ENCODE data around the gene PROS1. TPM values are rescaled to one million over a fixed set of nuclear protein-coding genes. Genes with fewer than 3 reads are reported as not detected.
A peak's percentile ranks its signal among the peaks of the same experiment; 100 is the strongest.
"Not testable (repeated sequence)": the region's sequence is repeated elsewhere in the genome, so short reads cannot be mapped to it uniquely, and the experiment has no call there.

The PROS1 gene
- total RNA-seq, 2 donors from 2014 or later, result not detected

DNA sequence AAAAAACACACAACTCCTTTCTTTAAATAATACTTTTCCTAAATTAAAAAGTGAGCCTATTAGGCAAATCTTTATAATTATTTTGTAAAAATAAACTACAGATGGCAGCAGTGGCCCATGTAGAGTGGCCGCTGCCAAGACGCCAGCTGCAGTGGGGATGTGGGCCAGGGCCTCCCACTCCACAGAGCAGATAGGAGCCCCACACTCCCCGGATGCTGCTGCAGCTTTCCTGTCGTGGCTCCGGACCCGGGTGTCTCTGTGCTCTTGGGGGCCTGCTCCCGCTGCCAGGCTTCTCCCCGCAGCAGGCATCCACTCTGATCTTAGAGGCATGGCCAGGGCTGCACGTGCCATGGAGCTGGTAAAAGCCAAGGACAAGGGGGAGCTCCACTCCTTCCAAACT lies 67.5 kb downstream of the PROS1 start:
- Mint-ChIP-seq H3K27ac (no peak overlapping the region), H3K27me3 (no peaks in the 10 kb centered on the region), H3K9me3 (peaks cover 4% of the 10 kb centered on the region), H3K4me3 (no peak overlapping the region), H3K4me1 (ENCODE audit: low read depth in 2 of 2) (no peaks in the 10 kb centered on the region), H3K36me3 (no peaks in the 10 kb centered on the region)
- DNase-seq (ENCODE audit: low spot score), result no peak
- ATAC-seq, result peak in 1 of 2 donors; percentile 24

DNA sequence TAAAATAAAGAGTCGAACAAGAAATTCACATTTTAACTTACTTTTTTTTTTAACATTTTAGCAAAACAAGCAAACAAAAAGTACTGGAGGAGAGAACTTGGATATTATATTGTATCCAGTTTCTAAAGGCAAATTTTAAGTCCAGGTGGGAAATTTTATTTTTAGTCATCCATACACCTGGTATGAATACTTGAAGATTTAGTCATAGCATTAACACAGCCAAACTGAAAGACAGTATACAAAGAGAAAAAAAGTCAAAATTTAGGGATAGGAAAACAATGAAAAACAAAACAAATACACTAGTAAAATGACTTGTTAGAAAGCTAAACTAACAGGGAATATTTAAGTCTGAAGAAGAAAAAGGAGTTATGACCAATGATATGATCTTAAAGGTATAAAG lies 69.1 kb downstream of the PROS1 start:
- Mint-ChIP-seq H3K27ac (no peak overlapping the region), H3K4me1 (ENCODE audit: low read depth in 2 of 2) (no peaks in the 10 kb centered on the region), H3K4me3 (no peak overlapping the region), H3K36me3 (no peaks in the 10 kb centered on the region), H3K27me3 (no peaks in the 10 kb centered on the region), H3K9me3 (peaks cover 4% of the 10 kb centered on the region)
- ATAC-seq (no peak), DNase-seq (ENCODE audit: low spot score) (no peak)

DNA sequence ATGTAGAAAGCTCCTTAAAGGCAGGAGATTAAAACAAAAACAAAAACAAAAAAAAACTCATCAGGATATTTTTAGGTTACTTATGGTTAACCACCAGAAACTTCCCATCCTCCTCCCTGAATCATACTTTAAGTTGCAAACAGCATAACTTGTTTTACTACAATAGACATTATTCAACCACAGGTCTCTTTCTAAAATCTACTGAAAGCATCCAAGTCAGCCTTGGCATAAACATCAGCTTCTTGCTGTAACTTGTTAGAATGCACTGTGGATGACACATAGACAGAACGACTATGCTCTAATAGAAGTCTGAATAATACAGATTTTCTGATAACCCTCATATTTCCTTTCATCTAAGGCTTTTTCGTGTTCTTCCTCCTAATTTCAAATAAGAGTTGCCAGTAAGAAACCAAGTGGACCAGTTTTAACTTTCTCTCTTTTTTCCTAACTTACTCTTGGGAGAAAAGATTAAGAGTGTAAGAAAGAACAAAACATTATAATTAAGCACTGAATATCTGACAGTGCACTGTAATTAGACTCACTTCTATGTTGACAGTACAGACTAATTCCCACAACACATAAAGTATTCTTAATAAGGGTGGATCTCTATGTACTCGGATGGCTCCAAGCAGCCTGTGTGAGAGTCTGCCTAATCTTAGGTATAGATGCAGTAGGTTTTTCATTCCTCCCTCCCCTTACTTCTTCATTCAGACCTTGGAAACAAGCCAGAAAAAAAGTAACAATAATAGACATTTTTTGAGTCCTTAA lies 95.3 kb downstream of the PROS1 start:
- H3K27ac Mint-ChIP-seq; DNase-seq (ENCODE audit: low spot score); H3K36me3 Mint-ChIP-seq; H3K27me3 Mint-ChIP-seq; ATAC-seq; H3K4me3 Mint-ChIP-seq; H3K4me1 Mint-ChIP-seq (ENCODE audit: low read depth in 2 of 2): not testable (repeated sequence)
- H3K9me3 Mint-ChIP-seq, result peaks cover 16% of the 10 kb centered on the region

DNA sequence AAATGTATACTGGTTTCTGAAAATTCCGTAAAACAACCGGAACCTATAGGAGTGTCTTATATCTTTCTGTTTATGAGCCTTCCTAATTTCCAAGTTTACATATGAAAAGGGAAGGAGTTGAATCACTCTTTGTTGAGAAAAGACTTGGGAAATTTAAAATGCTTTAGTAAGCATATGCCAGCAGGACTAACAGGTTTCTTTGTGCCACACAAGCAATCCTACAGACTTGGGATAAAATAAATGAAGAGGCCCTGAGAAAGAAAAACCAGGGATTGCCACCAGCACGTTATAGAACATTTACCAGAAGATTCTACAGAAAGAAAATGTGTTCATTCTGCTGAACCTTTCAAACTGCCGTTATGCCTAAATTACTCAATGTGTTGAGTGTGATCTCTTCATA lies 96.3 kb downstream of the PROS1 start:
- peaks cover 10% of the 10 kb centered on the region for H3K9me3 Mint-ChIP-seq
- not testable (repeated sequence) for H3K27ac Mint-ChIP-seq; DNase-seq (ENCODE audit: low spot score); H3K27me3 Mint-ChIP-seq; ATAC-seq; H3K36me3 Mint-ChIP-seq; H3K4me1 Mint-ChIP-seq (ENCODE audit: low read depth in 2 of 2); H3K4me3 Mint-ChIP-seq

DNA sequence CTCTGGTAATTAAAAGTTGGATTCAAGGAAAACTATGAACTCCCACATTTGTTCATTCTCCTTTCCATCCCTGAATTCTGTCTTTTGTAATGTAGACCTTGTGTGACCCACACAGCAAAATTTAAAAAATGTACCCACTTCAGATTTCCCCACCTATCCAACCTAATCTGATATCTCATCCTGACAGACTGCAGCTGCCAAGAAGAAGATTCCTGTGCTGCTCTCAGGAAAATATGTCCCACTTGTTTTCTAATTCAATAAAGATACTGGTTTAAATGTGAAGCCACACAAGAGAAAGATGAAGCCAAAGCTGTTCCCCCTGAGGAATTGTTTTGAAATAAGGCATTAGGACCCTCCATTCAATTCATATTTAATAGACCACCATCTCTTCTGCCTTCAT lies 100.3 kb downstream of the PROS1 start:
- H3K4me3 Mint-ChIP-seq; H3K36me3 Mint-ChIP-seq; DNase-seq (ENCODE audit: low spot score); H3K27me3 Mint-ChIP-seq; H3K27ac Mint-ChIP-seq; H3K4me1 Mint-ChIP-seq (ENCODE audit: low read depth in 2 of 2); ATAC-seq: not testable (repeated sequence)
- peaks cover 12% of the 10 kb centered on the region for H3K9me3 Mint-ChIP-seq

DNA sequence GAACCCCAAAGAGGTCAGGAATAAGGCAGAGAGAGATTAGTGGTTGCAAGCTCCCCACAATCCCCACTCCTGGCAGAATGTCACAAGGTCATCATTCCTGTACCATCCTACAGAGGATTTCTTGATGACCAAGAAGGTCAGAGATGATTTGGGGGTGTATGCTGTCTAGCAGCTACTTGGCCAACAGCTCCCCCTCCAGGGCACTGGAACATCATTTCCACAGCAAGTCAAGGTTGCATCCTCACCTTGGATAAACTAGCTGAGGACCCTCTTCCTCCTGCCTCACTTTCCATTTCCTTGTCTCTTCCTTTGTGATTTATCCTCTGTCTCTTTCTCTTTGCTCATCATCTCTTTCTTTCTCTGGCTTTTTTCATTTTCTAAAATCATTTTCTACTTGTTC lies 106.3 kb downstream of the PROS1 start:
- Mint-ChIP-seq H3K27me3 (no peaks in the 10 kb centered on the region), H3K9me3 (peaks cover 18% of the 10 kb centered on the region), H3K27ac (no peak overlapping the region), H3K36me3 (no peaks in the 10 kb centered on the region), H3K4me1 (ENCODE audit: low read depth in 2 of 2) (no peaks in the 10 kb centered on the region), H3K4me3 (no peak overlapping the region)
- DNase-seq (ENCODE audit: low spot score) (no peak), ATAC-seq (no peak)

DNA sequence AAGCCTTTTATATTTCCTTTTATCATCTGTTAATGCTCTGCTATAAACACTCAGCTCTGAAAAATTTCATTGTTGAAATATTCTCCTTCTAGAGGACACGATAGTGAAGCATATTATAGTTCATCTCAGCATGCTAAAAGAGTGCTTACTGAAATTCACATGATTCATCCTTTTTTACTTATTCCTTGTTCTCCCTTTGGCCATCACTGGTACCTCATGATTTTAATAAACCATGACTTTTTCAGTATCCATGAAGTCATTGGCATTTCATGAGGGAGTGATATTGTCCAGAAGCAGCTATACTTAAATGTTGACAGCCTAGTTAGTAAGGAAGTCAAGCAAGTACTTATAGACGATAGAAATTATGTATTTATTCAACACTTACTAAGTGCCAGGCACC lies 112.7 kb downstream of the PROS1 start:
- Mint-ChIP-seq H3K4me1 (ENCODE audit: low read depth in 2 of 2) (no peaks in the 10 kb centered on the region), H3K27me3 (no peaks in the 10 kb centered on the region), H3K4me3 (no peak overlapping the region), H3K36me3 (no peaks in the 10 kb centered on the region), H3K27ac (no peak overlapping the region), H3K9me3 (peaks cover 16% of the 10 kb centered on the region)
- ATAC-seq (no peak), DNase-seq (ENCODE audit: low spot score) (no peak)

DNA sequence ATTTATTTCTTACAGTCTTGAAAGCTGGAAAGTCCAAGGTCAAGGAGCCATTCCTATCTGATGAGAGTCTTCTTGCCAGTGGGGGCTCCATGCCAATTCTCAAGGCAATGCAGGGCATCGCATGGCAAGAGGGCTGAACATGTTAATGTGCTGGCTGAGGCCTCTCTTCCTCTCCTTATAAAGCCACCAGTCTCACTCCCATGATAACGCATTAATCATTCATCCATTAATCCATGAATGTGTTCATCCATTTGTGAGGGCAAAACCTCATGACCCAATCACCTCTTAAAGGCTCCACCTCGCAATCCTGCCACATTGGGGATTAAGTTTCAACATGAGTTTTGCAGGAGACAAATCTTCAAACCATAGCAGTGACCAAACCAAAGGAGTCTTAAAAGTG lies 118.3 kb downstream of the PROS1 start:
- H3K36me3 Mint-ChIP-seq, result no peaks in the 10 kb centered on the region

DNA sequence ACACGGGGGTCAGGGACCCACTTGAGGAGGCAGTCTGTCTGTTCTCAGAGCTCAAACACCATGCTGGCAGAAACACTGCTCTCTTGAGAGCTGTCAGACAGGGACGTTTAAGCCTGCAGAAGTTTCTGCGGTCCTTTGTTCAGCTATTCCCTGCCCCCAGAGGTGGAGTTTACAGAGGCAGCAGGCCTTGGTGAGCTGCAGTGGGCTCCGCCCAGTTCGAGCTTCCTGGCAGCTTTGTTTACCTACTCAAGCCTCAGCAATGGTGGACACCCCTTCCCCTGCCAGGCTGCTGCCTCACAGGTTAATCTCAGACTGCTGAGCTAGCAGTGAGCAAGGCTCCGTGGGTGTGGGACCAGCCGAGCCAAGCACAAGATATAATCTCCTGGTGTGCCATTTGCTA lies 121.5 kb downstream of the PROS1 start:
- not testable (repeated sequence) for H3K4me3 Mint-ChIP-seq

More for the DNA sequence above, 118.3 kb downstream of the PROS1 start:
- no peaks in the 10 kb centered on the region for H3K27me3 Mint-ChIP-seq
- H3K4me1 Mint-ChIP-seq (ENCODE audit: low read depth in 2 of 2), result no peaks in the 10 kb centered on the region
- no peak overlapping the region for H3K4me3 Mint-ChIP-seq
- no peak overlapping the region for H3K27ac Mint-ChIP-seq
- ATAC-seq (no peak), DNase-seq (ENCODE audit: low spot score) (no peak)
- peaks cover 32% of the 10 kb centered on the region for H3K9me3 Mint-ChIP-seq

DNA sequence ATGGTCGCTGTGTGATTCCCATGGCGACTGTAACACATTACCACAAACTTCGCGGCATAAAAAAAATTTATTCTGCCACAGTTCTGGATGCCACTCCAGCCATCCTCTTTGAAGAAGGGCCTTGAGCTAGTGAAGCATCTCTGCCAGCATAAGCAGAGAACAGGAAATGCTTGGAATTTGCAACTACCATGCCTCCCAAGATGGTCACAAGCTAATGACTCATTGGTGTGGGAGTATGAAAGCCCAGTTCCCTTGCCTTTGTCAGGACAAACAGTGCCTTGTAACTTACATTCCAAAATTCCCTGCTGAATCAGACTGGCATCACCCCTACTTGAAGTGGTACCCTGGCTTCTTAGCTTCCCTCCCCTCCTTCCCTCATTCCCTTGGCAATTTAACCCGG lies 129.7 kb downstream of the PROS1 start:
- ATAC-seq (no peak), DNase-seq (ENCODE audit: low spot score) (no peak)
- Mint-ChIP-seq H3K36me3 (no peaks in the 10 kb centered on the region), H3K9me3 (no peaks in the 10 kb centered on the region), H3K27ac (no peak overlapping the region), H3K27me3 (no peaks in the 10 kb centered on the region), H3K4me1 (ENCODE audit: low read depth in 2 of 2) (no peaks in the 10 kb centered on the region), H3K4me3 (no peak overlapping the region)

More for the DNA sequence above, 121.5 kb downstream of the PROS1 start:
- ATAC-seq; DNase-seq (ENCODE audit: low spot score); H3K4me1 Mint-ChIP-seq (ENCODE audit: low read depth in 2 of 2); H3K27ac Mint-ChIP-seq; H3K27me3 Mint-ChIP-seq; H3K36me3 Mint-ChIP-seq: not testable (repeated sequence)
- H3K9me3 Mint-ChIP-seq, result peaks cover 26% of the 10 kb centered on the region

DNA sequence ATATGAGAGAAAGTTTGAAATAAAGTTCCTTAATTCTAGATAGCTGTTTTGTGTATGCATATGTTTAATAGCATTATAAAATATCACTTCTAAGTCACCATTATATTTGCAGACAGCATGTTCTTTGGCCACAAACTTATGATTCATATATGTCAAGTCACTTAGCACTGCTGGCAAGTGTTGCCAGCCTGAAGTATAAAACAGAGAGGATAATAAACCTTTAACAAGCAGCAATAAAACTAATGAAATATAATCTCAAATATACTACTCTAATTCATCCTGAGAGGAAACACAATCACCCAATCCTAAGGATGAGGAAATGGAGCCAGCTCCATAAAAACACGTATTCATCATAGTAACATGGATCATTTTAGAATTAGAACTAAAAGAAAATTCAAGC lies 134.5 kb downstream of the PROS1 start:
- H3K36me3 Mint-ChIP-seq, H3K9me3 Mint-ChIP-seq: not testable (repeated sequence)

More for the DNA sequence above, 134.5 kb downstream of the PROS1 start:
- H3K4me3 Mint-ChIP-seq; DNase-seq (ENCODE audit: low spot score); H3K27me3 Mint-ChIP-seq; ATAC-seq; H3K4me1 Mint-ChIP-seq (ENCODE audit: low read depth in 2 of 2); H3K27ac Mint-ChIP-seq: not testable (repeated sequence)

Other genes starting within 250 kb of the PROS1 start
- gene ARL13B, start 6.3 kb upstream of the PROS1 start, total RNA-seq, result 10 to 100 TPM in 1 of 2 donors, 1 to 10 TPM in 1; 9.9 to 15.6 TPM
- not detected for gene STX19, start 54.7 kb upstream of the PROS1 start, total RNA-seq
- 1 to 10 TPM; 4.7 to 5.0 TPM for gene DHFR2, start 89.0 kb upstream of the PROS1 start, total RNA-seq
- gene NSUN3, start 89.2 kb upstream of the PROS1 start, total RNA-seq, result 10 to 100 TPM; 20.4 to 22.3 TPM

Data from natural killer cell treated with Interleukin-12 subunit alpha and Interleukin-12 subunit beta and Interleukin-15 and Interleukin-18, amount 100 ng/mL, for 72 hours (primary cell).